ENCODE results near the gene ATP7B.

The ATP7B gene

GRCh38 chr13:52003541-52003940 lies 7.7 kb downstream of the ATP7B start:
- TF ChIP-seq CTCF (conservative IDR thresholded peaks at IDR 0.05; ENCODE audit: low read depth): no peak
- POLR2A ChIA-PET (ENCODE audit: low non-redundant PET): interaction anchor here (0.5 kb wide), 1 partner anchor 63 kb away, joined by 4 read pairs; no protein-coding TSS in a partner anchor
- no peak overlapping the region for H3K27ac ChIP-seq
- no peak for DNase-seq (ENCODE audit: low spot score)
- CTCF ChIA-PET: interaction anchor here (0.9 kb wide), 1 partner anchor 124 kb away, joined by 3 read pairs; no protein-coding TSS in a partner anchor

- ChIA-PET CTCF (interaction anchor here (0.6 to 1.0 kb wide), 3 partner anchors 109 to 125 kb away, joined by 3 to 5 read pairs (median 3); no protein-coding TSS in a partner anchor), POLR2A (ENCODE audit: low non-redundant PET) (no interaction called here)
- no peak for DNase-seq (ENCODE audit: low spot score)
- no peak for TF ChIP-seq CTCF (conservative IDR thresholded peaks at IDR 0.05; ENCODE audit: low read depth)
- H3K27ac ChIP-seq: no peak overlapping the region
Observed at GRCh38 chr13:52002361-52002760, 8.9 kb downstream of the ATP7B start.

GRCh38 chr13:52001120-52001731 lies 10.0 kb downstream of the ATP7B start:
- DNase-seq (ENCODE audit: low spot score): peak; percentile 59
- no peak overlapping the region for H3K27ac ChIP-seq
- POLR2A ChIA-PET (ENCODE audit: low non-redundant PET): no interaction called here
- TF ChIP-seq CTCF (conservative IDR thresholded peaks at IDR 0.05; ENCODE audit: low read depth): peak; percentile 66
- CTCF ChIA-PET: interaction anchor here (0.6 to 0.9 kb wide), 5 partner anchors 20 to 1920 kb away, joined by 3 read pairs; partner anchors contain the start of gene NEK5

- POLR2A ChIA-PET (ENCODE audit: low non-redundant PET): no interaction called here
- CTCF ChIA-PET: interaction anchor here (0.9 to 1.0 kb wide), 2 partner anchors 128 to 451 kb away, joined by 3 to 6 read pairs; partner anchors contain the start of gene VPS36
- H3K27ac ChIP-seq: no peak overlapping the region
- no peak for DNase-seq (ENCODE audit: low spot score)
- no peak for TF ChIP-seq CTCF (conservative IDR thresholded peaks at IDR 0.05; ENCODE audit: low read depth)
Observed at GRCh38 chr13:51999921-52000320, 11.3 kb downstream of the ATP7B start.

- no peak overlapping the region for H3K27ac ChIP-seq
- CTCF ChIA-PET: interaction anchor here (0.6 kb wide), 1 partner anchor 126 kb away, joined by 4 read pairs; no protein-coding TSS in a partner anchor
Observed at GRCh38 chr13:51999510-51999911, 11.7 kb downstream of the ATP7B start.

More at GRCh38 chr13:51999510-51999911, 11.7 kb downstream of the ATP7B start:
- DNase-seq (ENCODE audit: low spot score): no peak
- TF ChIP-seq CTCF (conservative IDR thresholded peaks at IDR 0.05; ENCODE audit: low read depth): no peak
- POLR2A ChIA-PET (ENCODE audit: low non-redundant PET): no interaction called here
